ENCODE data around the gene GPHN.

The GPHN gene

GRCh38 chr14:66944872-66945271 lies 436.9 kb downstream of the GPHN start:
- no peak for DNase-seq (ENCODE audit: low read depth in 2 of 2)

GRCh38 chr14:66955159-66955558 lies 447.2 kb downstream of the GPHN start:
- no peak for DNase-seq (ENCODE audit: low read depth in 2 of 2)

- no peak for DNase-seq (ENCODE audit: low read depth in 2 of 2)
These were observed 451.6 kb downstream of the GPHN start for GRCh38 chr14:66959437-66960050.

GRCh38 chr14:66965831-66966230 lies 457.9 kb downstream of the GPHN start:
- no peak for DNase-seq (ENCODE audit: low read depth in 2 of 2)

- no peak for DNase-seq (ENCODE audit: low read depth in 2 of 2)
These were observed 464.5 kb downstream of the GPHN start for GRCh38 chr14:66972469-66972868.

GRCh38 chr14:66974397-66975025 lies 466.6 kb downstream of the GPHN start:
- DNase-seq (ENCODE audit: low read depth in 2 of 2), result no peak

GRCh38 chr14:66975251-66975650 lies 467.3 kb downstream of the GPHN start:
- DNase-seq (ENCODE audit: low read depth in 2 of 2), result no peak

GRCh38 chr14:66979101-66979974 lies 471.4 kb downstream of the GPHN start:
- DNase-seq (ENCODE audit: low read depth in 2 of 2), result no peak

- DNase-seq (ENCODE audit: low read depth in 2 of 2), result no peak
These were observed 474.3 kb downstream of the GPHN start for GRCh38 chr14:66982247-66982646.

- DNase-seq (ENCODE audit: low read depth in 2 of 2), result no peak
These were observed 484.8 kb downstream of the GPHN start for GRCh38 chr14:66992776-66993175.

GRCh38 chr14:66993512-66993911 lies 485.6 kb downstream of the GPHN start:
- no peak for DNase-seq (ENCODE audit: low read depth in 2 of 2)

- DNase-seq (ENCODE audit: low read depth in 2 of 2), result peak in 1 of 2 donors; percentile 1
These were observed 490.1 kb downstream of the GPHN start for GRCh38 chr14:66998013-66998412.

GRCh38 chr14:66999978-67000377 lies 492.0 kb downstream of the GPHN start:
- DNase-seq (ENCODE audit: low read depth in 2 of 2), result no peak

- no peak for DNase-seq (ENCODE audit: low read depth in 2 of 2)
These were observed 495.2 kb downstream of the GPHN start for GRCh38 chr14:67002994-67003753.

GRCh38 chr14:67004521-67004920 lies 496.6 kb downstream of the GPHN start:
- no peak for DNase-seq (ENCODE audit: low read depth in 2 of 2)

- no peak for DNase-seq (ENCODE audit: low read depth in 2 of 2)
These were observed 502.7 kb downstream of the GPHN start for GRCh38 chr14:67010602-67011001.

GRCh38 chr14:67016856-67017255 lies 508.9 kb downstream of the GPHN start:
- no peak for DNase-seq (ENCODE audit: low read depth in 2 of 2)

GRCh38 chr14:67018720-67019119 lies 510.8 kb downstream of the GPHN start:
- DNase-seq (ENCODE audit: low read depth in 2 of 2), result no peak

GRCh38 chr14:67019796-67020195 lies 511.8 kb downstream of the GPHN start:
- no peak for DNase-seq (ENCODE audit: low read depth in 2 of 2)

GRCh38 chr14:67031920-67032774 lies 524.2 kb downstream of the GPHN start:
- DNase-seq (ENCODE audit: low read depth in 2 of 2), result no peak

GRCh38 chr14:67045440-67045839 lies 537.5 kb downstream of the GPHN start:
- no peak for DNase-seq (ENCODE audit: low read depth in 2 of 2)

All from stimulated activated CD8-positive, alpha-beta memory T cell treated with anti-CD3 and anti-CD28 coated beads, Interleukin-2, amount 100 ng/mL, for 48 hours (primary cell).